ENCODE measurements around the gene ATG9A.
A peak's percentile ranks its signal among the peaks of the same experiment; 100 is the strongest.

Gene ATG9A

GRCh38 chr2:219182331-219183150, 46.9 kb downstream of the ATG9A start:
- no peak for TF ChIP-seq CTCF (IDR thresholded peaks at IDR 0.05; ENCODE audit: control extremely low read depth, extremely low read depth, low read depth, missing control alignments)
- POLR2A ChIA-PET: interaction anchor here (0.6 kb wide), 1 partner anchor 24 kb away, joined by 3 read pairs; the partner anchor contains the start of gene ZFAND2B
- CTCF ChIA-PET: interaction anchor here (0.7 to 3.1 kb wide), 10 partner anchors 8 to 153 kb away, joined by 3 to 15 read pairs (median 4); partner anchors contain the start of gene ZFAND2B
- no peak for DNase-seq (ENCODE audit: extremely low spot score)

- TF ChIP-seq CTCF (IDR thresholded peaks at IDR 0.05; ENCODE audit: control extremely low read depth, extremely low read depth, low read depth, missing control alignments): no peak
- DNase-seq (ENCODE audit: extremely low spot score): no peak
- ChIA-PET CTCF (interaction anchor here (0.9 to 3.1 kb wide), 7 partner anchors 8 to 122 kb away, joined by 3 to 15 read pairs (median 7); partner anchors contain the start of gene DNAJB2), POLR2A (no interaction called here)
Measured at GRCh38 chr2:219181531-219181930, 47.9 kb downstream of the ATG9A start.

- ChIA-PET POLR2A (no interaction called here), CTCF (interaction anchor here (0.9 to 3.1 kb wide), 9 partner anchors 9 to 123 kb away, joined by 3 to 15 read pairs (median 7); partner anchors contain the start of gene DNAJB2)
- DNase-seq (ENCODE audit: extremely low spot score): no peak
- TF ChIP-seq CTCF (IDR thresholded peaks at IDR 0.05; ENCODE audit: control extremely low read depth, extremely low read depth, low read depth, missing control alignments): no peak
Measured at GRCh38 chr2:219180961-219181360, 48.5 kb downstream of the ATG9A start.

GRCh38 chr2:219179601-219180465, 49.6 kb downstream of the ATG9A start:
- ChIA-PET CTCF (interaction anchor here (0.9 to 3.1 kb wide), 10 partner anchors 9 to 470 kb away, joined by 3 to 15 read pairs (median 6); partner anchors contain the start of genes DNAJB2 and GLB1L), POLR2A (no interaction called here)
- DNase-seq (ENCODE audit: extremely low spot score): no peak
- TF ChIP-seq CTCF (IDR thresholded peaks at IDR 0.05; ENCODE audit: control extremely low read depth, extremely low read depth, low read depth, missing control alignments): no peak

- POLR2A ChIA-PET: no interaction called here
- TF ChIP-seq CTCF (IDR thresholded peaks at IDR 0.05; ENCODE audit: control extremely low read depth, extremely low read depth, low read depth, missing control alignments): no peak
- DNase-seq (ENCODE audit: extremely low spot score): peak; percentile 49
- CTCF ChIA-PET: interaction anchor here (1.0 to 3.1 kb wide), 3 partner anchors 68 to 468 kb away, joined by 3 to 15 read pairs (median 3); no protein-coding TSS in a partner anchor
Measured at GRCh38 chr2:219178377-219179175, 50.9 kb downstream of the ATG9A start.
